NCI-H345 treated with DMSO at 0.1 percent for 48 hours (cell line): ENCODE measurements around the gene HS3ST4.

Source experiments
- DNase-seq: peaks from one replicate; lab custom pipeline; 2025; ENCODE audit not compliant: unreplicated experiment; lab: John Stamatoyannopoulos, UW

HS3ST4 gene

GRCh38 chr16:25886598-25886997 is 194.8 kb downstream of the HS3ST4 start:
- no peak for DNase-seq

- DNase-seq: no peak
Observed at GRCh38 chr16:25888868-25889267, 197.1 kb downstream of the HS3ST4 start.

- no peak for DNase-seq
Observed at GRCh38 chr16:25893332-25893731, 201.6 kb downstream of the HS3ST4 start.

GRCh38 chr16:25894093-25894492 is 202.3 kb downstream of the HS3ST4 start:
- DNase-seq: no peak

GRCh38 chr16:25895380-25895779 is 203.6 kb downstream of the HS3ST4 start:
- DNase-seq: no peak

GRCh38 chr16:25896411-25896810 is 204.7 kb downstream of the HS3ST4 start:
- DNase-seq: no peak

- DNase-seq: no peak
Observed at GRCh38 chr16:25897702-25898101, 205.9 kb downstream of the HS3ST4 start.

GRCh38 chr16:25905810-25906209 is 214.1 kb downstream of the HS3ST4 start:
- no peak for DNase-seq

- no peak for DNase-seq
Observed at GRCh38 chr16:25910971-25911370, 219.2 kb downstream of the HS3ST4 start.

GRCh38 chr16:25912321-25912720 is 220.6 kb downstream of the HS3ST4 start:
- DNase-seq: no peak

- no peak for DNase-seq
Observed at GRCh38 chr16:25914357-25914962, 222.7 kb downstream of the HS3ST4 start.

- DNase-seq: no peak
Observed at GRCh38 chr16:25916037-25916436, 224.3 kb downstream of the HS3ST4 start.

- DNase-seq: no peak
Observed at GRCh38 chr16:25922438-25922837, 230.7 kb downstream of the HS3ST4 start.

- DNase-seq: no peak
Observed at GRCh38 chr16:25925421-25925820, 233.7 kb downstream of the HS3ST4 start.

GRCh38 chr16:25931473-25932035 is 239.8 kb downstream of the HS3ST4 start:
- DNase-seq: no peak

- DNase-seq: no peak
Observed at GRCh38 chr16:25941800-25942499, 250.2 kb downstream of the HS3ST4 start.

- no peak for DNase-seq
Observed at GRCh38 chr16:25950586-25951281, 259.0 kb downstream of the HS3ST4 start.

- DNase-seq: no peak
Observed at GRCh38 chr16:25951999-25952398, 260.2 kb downstream of the HS3ST4 start.

- no peak for DNase-seq
Observed at GRCh38 chr16:25952983-25953382, 261.2 kb downstream of the HS3ST4 start.

- DNase-seq: no peak
Observed at GRCh38 chr16:25957707-25958106, 265.9 kb downstream of the HS3ST4 start.

- no peak for DNase-seq
Observed at GRCh38 chr16:25959221-25959620, 267.5 kb downstream of the HS3ST4 start.
